Measurements from ENCODE around the gene MOV10L1.

- TF ChIP-seq CTCF (IDR thresholded peaks at IDR 0.05; ENCODE audit: low read length) (no peak), EZH2 (IDR thresholded peaks at IDR 0.05; ENCODE audit: borderline replicate concordance, low read length) (no peak)
Observed at GRCh38 chr22:50141462-50141861, 51.7 kb downstream of the MOV10L1 start.
